ENCODE measurements around the gene CHD3. TPM values are rescaled to one million over a fixed set of nuclear protein-coding genes. Genes with fewer than 3 reads are reported as not detected.

The CHD3 gene
- total and polyA plus RNA-seq, 2 of the 13 experiments (the other 11 are each of a cell fraction or from before 2014, with no cell fraction given): 2.7 to 3.7 TPM

DNA sequence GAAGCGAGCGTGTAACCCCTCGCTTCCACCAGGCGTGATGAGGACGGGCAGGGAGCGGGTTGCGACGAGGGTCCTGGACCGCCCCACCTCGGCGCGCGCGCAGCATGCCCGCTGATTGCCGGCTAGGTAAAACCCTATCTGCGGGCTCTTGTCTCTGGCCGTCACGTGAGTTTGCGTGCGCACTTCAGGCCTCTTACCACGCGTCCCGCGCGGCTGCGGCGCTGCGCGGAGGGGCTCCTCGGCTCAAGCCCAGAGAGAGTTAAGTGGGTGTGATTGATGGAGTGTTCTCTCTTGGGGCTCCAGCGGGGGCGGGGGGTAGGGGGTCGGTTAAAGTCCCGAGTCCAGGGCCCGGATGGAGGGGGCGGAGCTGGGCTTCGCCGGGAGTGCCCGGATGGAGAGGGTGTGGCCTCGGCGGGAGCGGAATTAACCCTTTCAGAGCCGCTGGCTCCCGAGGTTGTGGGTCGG, 46.6 kb upstream of the CHD3 start (continued):
- TF ChIP-seq ZNF10 (CRISPR knock-in tag; IDR thresholded peaks at IDR 0.05; ENCODE audit: borderline replicate concordance, low read depth): no peak
- no peak for TF ChIP-seq FOXM1 (CRISPR knock-in tag; IDR thresholded peaks at IDR 0.05)
- TF ChIP-seq POLR2AphosphoS5 (IDR thresholded peaks at IDR 0.05; ENCODE audit: low read depth, low read length): peak; percentile 45; the same call in 1 of the 2 replicates
- TF ChIP-seq PHF5A (CRISPR knock-in tag; IDR thresholded peaks at IDR 0.05; ENCODE audit: low read depth, unreplicated experiment): peak; percentile 50
- TF ChIP-seq SNAPC2 (CRISPR knock-in tag; IDR thresholded peaks at IDR 0.05): no peak
- TF ChIP-seq PBX3 (CRISPR knock-in tag; IDR thresholded peaks at IDR 0.05; ENCODE audit: borderline replicate concordance): no peak
- TF ChIP-seq, protein P1, sequence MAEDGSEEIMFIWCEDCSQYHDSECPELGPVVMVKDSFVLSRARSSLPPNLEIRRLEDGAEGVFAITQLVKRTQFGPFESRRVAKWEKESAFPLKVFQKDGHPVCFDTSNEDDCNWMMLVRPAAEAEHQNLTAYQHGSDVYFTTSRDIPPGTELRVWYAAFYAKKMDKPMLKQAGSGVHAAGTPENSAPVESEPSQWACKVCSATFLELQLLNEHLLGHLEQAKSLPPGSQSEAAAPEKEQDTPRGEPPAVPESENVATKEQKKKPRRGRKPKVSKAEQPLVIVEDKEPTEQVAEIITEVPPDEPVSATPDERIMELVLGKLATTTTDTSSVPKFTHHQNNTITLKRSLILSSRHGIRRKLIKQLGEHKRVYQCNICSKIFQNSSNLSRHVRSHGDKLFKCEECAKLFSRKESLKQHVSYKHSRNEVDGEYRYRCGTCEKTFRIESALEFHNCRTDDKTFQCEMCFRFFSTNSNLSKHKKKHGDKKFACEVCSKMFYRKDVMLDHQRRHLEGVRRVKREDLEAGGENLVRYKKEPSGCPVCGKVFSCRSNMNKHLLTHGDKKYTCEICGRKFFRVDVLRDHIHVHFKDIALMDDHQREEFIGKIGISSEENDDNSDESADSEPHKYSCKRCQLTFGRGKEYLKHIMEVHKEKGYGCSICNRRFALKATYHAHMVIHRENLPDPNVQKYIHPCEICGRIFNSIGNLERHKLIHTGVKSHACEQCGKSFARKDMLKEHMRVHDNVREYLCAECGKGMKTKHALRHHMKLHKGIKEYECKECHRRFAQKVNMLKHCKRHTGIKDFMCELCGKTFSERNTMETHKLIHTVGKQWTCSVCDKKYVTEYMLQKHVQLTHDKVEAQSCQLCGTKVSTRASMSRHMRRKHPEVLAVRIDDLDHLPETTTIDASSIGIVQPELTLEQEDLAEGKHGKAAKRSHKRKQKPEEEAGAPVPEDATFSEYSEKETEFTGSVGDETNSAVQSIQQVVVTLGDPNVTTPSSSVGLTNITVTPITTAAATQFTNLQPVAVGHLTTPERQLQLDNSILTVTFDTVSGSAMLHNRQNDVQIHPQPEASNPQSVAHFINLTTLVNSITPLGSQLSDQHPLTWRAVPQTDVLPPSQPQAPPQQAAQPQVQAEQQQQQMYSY (CRISPR knock-in tag; IDR thresholded peaks at IDR 0.05): peak; percentile 86
- TF ChIP-seq SAP130 (CRISPR knock-in tag; IDR thresholded peaks at IDR 0.05; ENCODE audit: low read depth): peak; percentile 32; the same call in 1 of the 2 replicates
- TF ChIP-seq MEIS1 (CRISPR knock-in tag; IDR thresholded peaks at IDR 0.05; ENCODE audit: borderline replicate concordance): peak; percentile 42; the same call in 1 of the 2 replicates
- no peak for TF ChIP-seq CENPBD1 (CRISPR knock-in tag; IDR thresholded peaks at IDR 0.05; ENCODE audit: borderline replicate concordance, low read depth)
- no peak for TF ChIP-seq CCDC6 (CRISPR knock-in tag; IDR thresholded peaks at IDR 0.05)
- TF ChIP-seq ZNF431 (CRISPR knock-in tag; IDR thresholded peaks at IDR 0.05; ENCODE audit: borderline replicate concordance, low read depth): no peak
- no peak for TF ChIP-seq ZNF619 (CRISPR knock-in tag; IDR thresholded peaks at IDR 0.05)
- TF ChIP-seq ZNF782 (CRISPR knock-in tag; IDR thresholded peaks at IDR 0.05; ENCODE audit: borderline replicate concordance): peak; percentile 20; the same call in 1 of the 2 replicates
- TF ChIP-seq KDM2A (CRISPR knock-in tag; IDR thresholded peaks at IDR 0.05; ENCODE audit: borderline replicate concordance, low read depth): peak; percentile 85; the same call in 1 of the 2 replicates
- TF ChIP-seq KMT2A (CRISPR knock-in tag; IDR thresholded peaks at IDR 0.05): no peak
- TF ChIP-seq ZNF329 (CRISPR knock-in tag; IDR thresholded peaks at IDR 0.05; ENCODE audit: low read depth): no peak
- no peak for TF ChIP-seq ZNF20 (CRISPR knock-in tag; IDR thresholded peaks at IDR 0.05)
- peak; percentile 68; the same call in 1 of the 2 replicates for TF ChIP-seq GABPB1 (CRISPR knock-in tag; IDR thresholded peaks at IDR 0.05)
- TF ChIP-seq AGO1 (IDR thresholded peaks at IDR 0.05; ENCODE audit: low read depth, low read length, poor library complexity, severe bottlenecking): peak; percentile 71
- TF ChIP-seq, protein P2, sequence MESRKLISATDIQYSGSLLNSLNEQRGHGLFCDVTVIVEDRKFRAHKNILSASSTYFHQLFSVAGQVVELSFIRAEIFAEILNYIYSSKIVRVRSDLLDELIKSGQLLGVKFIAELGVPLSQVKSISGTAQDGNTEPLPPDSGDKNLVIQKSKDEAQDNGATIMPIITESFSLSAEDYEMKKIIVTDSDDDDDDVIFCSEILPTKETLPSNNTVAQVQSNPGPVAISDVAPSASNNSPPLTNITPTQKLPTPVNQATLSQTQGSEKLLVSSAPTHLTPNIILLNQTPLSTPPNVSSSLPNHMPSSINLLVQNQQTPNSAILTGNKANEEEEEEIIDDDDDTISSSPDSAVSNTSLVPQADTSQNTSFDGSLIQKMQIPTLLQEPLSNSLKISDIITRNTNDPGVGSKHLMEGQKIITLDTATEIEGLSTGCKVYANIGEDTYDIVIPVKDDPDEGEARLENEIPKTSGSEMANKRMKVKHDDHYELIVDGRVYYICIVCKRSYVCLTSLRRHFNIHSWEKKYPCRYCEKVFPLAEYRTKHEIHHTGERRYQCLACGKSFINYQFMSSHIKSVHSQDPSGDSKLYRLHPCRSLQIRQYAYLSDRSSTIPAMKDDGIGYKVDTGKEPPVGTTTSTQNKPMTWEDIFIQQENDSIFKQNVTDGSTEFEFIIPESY (CRISPR knock-in tag; IDR thresholded peaks at IDR 0.05): no peak
- TF ChIP-seq NFYB (CRISPR knock-in tag; IDR thresholded peaks at IDR 0.05): no peak
- TF ChIP-seq SMARCC2 (IDR thresholded peaks at IDR 0.05): no peak
